NCI-H526 treated with DMSO at 0.1 percent for 48 hours (cell line): Measurements from ENCODE around the gene ADGRL3.
"Not testable (repeated sequence)": the region's sequence is repeated elsewhere in the genome, so short reads cannot be mapped to it uniquely, and the experiment has no call there.

Experiments used
- DNase-seq: peaks from one replicate; lab custom pipeline; 2025; lab: John Stamatoyannopoulos, UW

The ADGRL3 gene

GRCh38 chr4:61909031-61909430, 708.9 kb downstream of the ADGRL3 start:
- DNase-seq, result no peak

GRCh38 chr4:61911313-61911756, 711.2 kb downstream of the ADGRL3 start:
- peak; percentile 28 for DNase-seq

GRCh38 chr4:61913619-61914018, 713.5 kb downstream of the ADGRL3 start:
- peak; percentile 6 for DNase-seq

- DNase-seq, result no peak
Observed at GRCh38 chr4:61915501-61915900, 715.4 kb downstream of the ADGRL3 start.

GRCh38 chr4:61918507-61918906, 718.4 kb downstream of the ADGRL3 start:
- no peak for DNase-seq

GRCh38 chr4:61918987-61919386, 718.9 kb downstream of the ADGRL3 start:
- no peak for DNase-seq

GRCh38 chr4:61919561-61919960, 719.4 kb downstream of the ADGRL3 start:
- DNase-seq, result no peak

GRCh38 chr4:61921920-61922319, 721.8 kb downstream of the ADGRL3 start:
- no peak for DNase-seq

- no peak for DNase-seq
Observed at GRCh38 chr4:61922766-61923165, 722.6 kb downstream of the ADGRL3 start.

GRCh38 chr4:61923179-61923578, 723.1 kb downstream of the ADGRL3 start:
- no peak for DNase-seq

GRCh38 chr4:61924131-61924530, 724.0 kb downstream of the ADGRL3 start:
- no peak for DNase-seq

- DNase-seq, result no peak
Observed at GRCh38 chr4:61933527-61933926, 733.4 kb downstream of the ADGRL3 start.

GRCh38 chr4:61934198-61934597, 734.1 kb downstream of the ADGRL3 start:
- DNase-seq, result no peak

- DNase-seq, result no peak
Observed at GRCh38 chr4:61938250-61938846, 738.2 kb downstream of the ADGRL3 start.

- no peak for DNase-seq
Observed at GRCh38 chr4:61950625-61951024, 750.5 kb downstream of the ADGRL3 start.

- no peak for DNase-seq
Observed at GRCh38 chr4:61953386-61953785, 753.3 kb downstream of the ADGRL3 start.

- DNase-seq, result no peak
Observed at GRCh38 chr4:61958591-61958990, 758.5 kb downstream of the ADGRL3 start.

GRCh38 chr4:61959087-61959486, 759.0 kb downstream of the ADGRL3 start:
- DNase-seq, result no peak

GRCh38 chr4:61984260-61984909, 784.3 kb downstream of the ADGRL3 start:
- DNase-seq, result no peak

GRCh38 chr4:61985426-61985825, 785.3 kb downstream of the ADGRL3 start:
- DNase-seq, result no peak

- DNase-seq, result not testable (repeated sequence)
Observed at GRCh38 chr4:61986929-61987328, 786.8 kb downstream of the ADGRL3 start.

- peak; percentile 79 for DNase-seq
Observed at GRCh38 chr4:61992351-61992750, 792.2 kb downstream of the ADGRL3 start.

- no peak for DNase-seq
Observed at GRCh38 chr4:61994036-61994435, 793.9 kb downstream of the ADGRL3 start.
